GM21529 (cell line): ENCODE data around the gene DDA1.
"Not testable (repeated sequence)": the region's sequence is repeated elsewhere in the genome, so short reads cannot be mapped to it uniquely, and the experiment has no call there.

Experiments used
- ATAC-seq: cut with Tn5 transposase; IDR thresholded peaks from one replicate; pipeline ENCODE4 v1.9.1; 2021; ENCODE audit not compliant: unreplicated experiment

Gene DDA1

DNA sequence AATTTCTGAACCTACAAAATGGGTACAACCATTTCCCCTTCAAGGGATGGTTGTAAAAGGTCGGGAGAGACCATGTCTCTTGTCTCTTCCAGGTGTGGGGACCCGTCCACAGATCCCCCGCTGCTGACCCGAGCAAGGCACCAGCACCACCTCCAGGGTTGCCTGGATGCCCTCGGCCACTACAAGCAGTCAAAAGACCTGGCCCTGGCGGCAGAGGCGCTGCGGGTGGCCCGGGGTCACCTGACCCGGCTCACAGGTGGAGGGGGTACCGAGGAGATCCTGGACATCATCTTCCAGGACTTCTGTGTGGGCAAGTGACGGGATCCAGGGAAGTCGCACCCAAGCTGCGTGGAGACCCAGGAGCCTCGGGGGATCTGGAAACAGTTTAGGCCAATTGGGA, 32.0 kb downstream of the DDA1 start:
- ATAC-seq, result no peak

DNA sequence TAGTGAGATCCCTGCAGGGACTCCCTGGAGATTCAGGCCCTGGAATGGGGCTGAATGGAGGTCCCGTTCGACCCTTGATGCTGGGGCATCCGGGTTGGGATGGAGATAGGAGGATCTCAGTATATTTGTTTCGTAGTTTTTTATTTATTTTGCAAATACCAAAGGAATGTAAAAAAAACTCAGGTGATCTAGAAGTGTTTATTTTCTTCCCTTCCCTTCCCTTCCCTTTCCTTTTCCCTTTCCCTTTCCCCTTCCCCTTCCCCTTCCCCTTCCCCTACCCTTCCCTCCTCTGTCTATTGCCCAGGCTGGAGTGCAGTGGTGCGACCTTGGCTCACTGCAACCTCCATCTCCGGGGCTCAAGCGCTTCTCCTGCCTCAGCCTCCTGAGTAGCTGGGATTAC, 32.5 kb downstream of the DDA1 start:
- no peak for ATAC-seq

DNA sequence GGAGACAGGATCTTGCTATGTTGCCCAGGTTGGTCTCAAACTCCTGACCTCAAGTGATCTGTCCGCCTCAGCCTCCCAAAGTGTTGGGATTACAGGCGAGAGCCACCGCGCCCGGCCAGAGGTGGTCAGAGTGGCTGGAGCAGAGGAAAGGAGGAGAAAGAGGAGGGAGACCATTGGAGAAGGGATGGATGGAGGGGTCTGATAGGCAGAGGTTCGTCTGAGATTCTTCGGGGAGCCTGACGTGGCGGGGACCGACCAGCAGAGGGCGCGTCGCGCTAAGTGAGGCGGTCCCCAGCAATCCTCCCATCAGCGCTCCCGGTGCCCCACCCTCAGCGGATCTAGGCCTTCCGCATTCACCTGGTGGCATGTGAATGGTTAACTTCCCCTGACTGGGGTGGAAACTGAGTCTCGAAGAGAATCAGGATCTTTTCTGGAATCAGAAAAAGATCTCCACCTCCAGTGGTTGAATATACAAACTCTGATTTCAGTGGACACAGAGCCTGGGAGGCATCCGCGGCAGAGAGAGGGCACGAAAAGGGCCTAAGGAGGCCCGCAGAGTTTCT, 36.8 kb downstream of the DDA1 start:
- ATAC-seq, result no peak

DNA sequence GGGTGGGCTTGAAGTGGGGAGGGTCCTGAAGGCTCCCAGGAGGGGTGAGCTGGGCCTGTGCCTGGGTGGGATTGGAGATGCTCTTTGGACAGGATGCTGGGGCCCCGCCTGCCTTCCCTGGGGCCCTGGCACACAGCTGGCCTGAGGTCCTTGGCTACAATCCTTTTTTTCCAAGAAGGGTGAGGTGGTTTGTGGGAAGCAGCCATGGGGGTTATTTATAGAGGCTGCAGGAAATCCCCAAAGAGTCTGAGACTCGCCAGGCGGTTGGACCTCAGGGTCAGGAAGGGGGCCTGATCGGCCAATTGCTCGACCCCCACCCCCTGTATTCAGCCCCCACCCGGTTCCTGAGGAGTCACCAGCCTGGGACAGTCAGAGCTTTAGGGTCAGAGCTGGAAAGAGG, 38.0 kb downstream of the DDA1 start:
- no peak for ATAC-seq

DNA sequence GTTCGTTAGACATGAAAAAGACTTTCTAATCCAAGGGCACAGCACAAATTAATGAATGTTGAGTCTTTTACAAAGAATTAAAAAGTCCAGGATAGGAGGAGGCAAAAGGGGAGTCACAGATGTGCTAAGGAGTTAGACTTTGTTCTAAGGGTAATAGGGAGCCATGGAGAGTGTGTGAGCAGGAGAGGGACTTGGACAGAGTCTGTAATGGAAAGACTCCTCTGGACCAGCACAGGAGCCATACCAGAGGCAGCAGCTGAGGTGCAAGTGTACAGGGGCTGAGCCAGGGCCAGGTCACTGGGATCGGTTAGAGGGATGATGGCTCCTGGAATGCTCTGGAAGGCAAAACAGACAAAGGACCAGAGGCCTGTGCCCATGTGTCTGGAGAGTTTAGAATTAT, 38.5 kb downstream of the DDA1 start:
- ATAC-seq, result no peak

DNA sequence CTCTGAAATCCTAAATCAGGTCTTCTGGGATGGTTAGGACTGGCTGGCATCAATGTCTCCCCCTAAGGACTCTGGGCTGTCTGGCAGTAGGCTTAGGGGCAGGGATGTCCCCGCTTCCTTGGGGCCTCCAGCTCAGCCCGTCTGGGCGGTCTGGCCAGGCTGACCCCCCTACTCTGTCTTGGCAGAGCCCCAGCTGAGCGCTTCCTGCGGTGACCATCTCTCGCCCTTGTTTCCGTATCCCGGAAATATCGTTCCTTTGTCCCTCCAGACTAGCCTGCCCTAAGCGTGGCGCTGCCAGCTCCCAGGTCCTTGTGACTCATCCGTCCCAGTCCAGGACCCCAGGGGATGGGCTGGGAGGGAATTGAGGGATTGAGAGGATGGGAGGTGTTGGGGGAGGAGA, 39.3 kb downstream of the DDA1 start:
- ATAC-seq, result no peak

DNA sequence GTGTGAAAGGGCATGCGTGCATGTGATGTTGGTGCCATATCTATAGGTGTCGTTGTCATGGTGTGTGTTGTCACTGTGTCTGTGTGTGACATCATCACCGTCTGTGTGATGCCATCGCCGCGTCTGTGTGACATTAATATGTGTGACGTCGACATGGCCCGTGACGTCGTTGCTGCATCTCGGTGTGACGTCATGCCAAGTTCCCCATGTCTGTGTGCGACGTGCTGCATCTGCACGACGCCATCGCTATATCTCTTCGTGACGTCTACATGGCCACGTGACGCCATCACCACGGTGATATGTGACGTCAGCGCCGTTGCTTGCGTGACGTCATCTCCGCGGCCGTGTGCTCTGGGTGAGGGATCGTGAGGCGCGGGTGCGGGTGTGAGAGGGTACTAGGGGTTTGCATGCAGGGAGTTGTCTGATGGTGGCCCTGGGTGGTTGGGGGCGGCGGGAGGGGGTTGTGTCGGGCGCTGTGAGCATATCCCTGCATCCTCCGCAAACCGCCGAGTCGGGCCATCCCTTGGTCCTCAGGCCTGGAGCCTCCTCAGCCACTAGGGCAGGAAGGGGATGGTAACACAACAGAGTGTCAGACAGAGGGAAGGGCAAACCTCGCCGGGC, 42.6 kb downstream of the DDA1 start:
- ATAC-seq, result no peak

DNA sequence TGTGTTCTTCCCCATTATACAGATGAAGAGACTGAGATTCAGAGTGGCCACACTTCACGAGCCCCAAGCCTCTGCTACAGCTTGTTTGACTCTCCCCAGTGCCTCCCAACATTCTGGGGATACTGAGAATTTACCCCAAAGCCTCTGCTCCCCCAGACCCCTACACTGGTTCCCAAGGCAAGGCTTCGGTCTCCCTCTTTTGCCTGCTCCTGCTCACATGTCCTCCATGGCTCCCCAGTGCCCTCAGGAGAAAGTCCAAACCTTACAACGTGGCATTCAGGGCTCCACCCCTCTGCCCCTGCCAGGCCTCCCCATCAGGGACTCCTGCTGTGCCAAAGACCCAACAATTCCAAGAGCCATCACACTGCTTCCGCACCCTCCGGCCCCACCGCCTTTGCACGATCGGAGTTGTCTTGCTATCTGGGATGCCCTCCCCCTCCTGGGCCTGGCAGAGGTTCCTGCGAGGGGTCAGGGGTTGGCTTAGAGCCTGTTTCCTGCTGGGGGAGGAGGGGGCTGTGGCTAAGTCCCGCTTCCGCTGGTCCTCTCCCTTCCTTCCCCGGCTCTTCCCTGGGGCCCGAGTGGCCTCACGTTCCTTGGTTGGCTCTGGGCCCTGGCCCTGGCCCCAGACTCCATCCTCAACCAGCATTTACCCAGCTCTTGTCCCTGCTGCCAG, 43.4 kb downstream of the DDA1 start:
- no peak for ATAC-seq

DNA sequence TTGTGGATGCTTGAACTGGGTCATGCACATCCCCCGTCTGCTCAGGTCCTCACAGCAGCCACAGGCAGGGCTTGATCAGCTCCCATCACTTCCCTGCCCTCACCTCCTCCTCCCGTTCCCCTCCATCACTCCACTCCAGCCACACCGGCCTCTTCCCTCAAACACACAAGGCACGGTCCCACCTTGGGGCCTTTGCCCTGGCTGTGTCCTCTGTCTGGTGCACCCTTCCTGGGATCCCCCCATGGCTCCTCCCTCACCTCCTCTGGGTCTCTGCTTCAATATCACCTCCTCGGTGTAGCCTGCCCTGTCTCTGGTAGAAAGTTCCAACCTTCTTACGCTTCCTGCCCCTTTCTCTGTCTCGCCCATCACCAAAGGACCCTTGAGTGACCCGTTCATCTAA, 44.0 kb downstream of the DDA1 start:
- no peak for ATAC-seq

DNA sequence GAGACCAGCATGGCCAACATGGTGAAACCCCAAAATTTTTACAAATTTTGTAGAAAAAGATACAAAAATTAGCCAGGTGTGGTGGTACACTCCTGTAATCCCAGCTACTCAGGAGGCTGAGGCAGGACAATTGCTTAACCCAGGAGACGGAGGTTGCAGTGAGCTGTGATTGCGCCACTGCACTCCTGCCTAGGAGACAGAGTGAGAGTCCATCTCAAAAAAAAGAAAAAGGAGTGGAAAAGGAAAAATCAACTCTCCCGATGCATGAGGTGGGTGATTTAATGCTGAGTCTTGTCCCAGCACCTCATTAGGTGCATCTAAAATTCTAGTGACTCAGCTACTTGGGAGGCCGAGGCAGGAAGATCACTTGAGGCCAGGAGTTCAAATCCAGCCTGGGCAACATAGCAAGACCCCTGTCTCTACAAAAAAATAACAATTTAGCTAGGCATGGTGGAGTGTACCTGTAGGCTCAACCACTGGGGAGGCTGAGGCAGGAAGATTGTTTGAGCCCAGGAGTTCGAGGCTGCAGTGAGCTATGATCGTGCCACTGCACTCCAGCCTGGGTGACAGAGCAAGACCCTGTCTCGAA, 47.8 kb downstream of the DDA1 start:
- no peak for ATAC-seq

DNA sequence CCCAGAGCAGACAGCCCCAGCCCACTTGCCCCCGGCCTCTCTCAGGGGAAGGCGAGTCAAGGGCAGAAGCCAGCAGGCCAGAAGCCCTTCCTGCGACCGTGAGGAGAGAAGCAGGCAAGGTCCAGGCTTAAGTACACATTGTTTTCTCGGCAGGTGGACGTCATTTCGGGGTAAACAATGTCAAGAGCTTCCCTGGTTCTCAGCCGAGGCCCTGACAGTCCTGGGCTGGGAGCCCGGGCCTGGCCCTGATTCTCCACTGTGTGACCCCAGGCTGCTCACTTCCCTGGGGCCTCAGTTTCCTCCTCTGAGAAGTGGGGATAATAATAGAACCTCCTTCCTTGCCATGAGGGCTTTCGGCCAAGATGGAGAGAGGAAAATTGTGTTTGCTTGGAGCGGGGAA, 48.4 kb downstream of the DDA1 start:
- no peak for ATAC-seq

DNA sequence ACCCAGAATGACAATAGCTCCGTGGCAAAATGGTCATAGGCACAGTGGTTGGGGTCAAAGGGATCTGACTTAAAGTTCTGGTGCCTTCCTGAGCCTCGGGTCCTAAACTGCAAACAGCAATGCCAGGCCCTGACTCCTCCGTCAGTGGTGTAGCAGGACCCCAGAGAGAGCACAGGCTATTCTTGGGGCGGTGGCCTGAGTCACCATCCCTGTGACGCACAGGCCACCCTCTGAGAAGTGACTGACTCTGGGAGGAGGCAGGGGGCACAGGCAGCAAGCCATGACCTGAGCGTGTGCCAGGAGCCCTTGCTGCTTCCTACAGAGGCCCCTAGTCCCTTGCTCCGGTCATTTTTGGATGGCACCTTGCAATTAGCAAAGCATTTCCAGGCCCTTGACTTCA, 49.0 kb downstream of the DDA1 start:
- ATAC-seq, result no peak

DNA sequence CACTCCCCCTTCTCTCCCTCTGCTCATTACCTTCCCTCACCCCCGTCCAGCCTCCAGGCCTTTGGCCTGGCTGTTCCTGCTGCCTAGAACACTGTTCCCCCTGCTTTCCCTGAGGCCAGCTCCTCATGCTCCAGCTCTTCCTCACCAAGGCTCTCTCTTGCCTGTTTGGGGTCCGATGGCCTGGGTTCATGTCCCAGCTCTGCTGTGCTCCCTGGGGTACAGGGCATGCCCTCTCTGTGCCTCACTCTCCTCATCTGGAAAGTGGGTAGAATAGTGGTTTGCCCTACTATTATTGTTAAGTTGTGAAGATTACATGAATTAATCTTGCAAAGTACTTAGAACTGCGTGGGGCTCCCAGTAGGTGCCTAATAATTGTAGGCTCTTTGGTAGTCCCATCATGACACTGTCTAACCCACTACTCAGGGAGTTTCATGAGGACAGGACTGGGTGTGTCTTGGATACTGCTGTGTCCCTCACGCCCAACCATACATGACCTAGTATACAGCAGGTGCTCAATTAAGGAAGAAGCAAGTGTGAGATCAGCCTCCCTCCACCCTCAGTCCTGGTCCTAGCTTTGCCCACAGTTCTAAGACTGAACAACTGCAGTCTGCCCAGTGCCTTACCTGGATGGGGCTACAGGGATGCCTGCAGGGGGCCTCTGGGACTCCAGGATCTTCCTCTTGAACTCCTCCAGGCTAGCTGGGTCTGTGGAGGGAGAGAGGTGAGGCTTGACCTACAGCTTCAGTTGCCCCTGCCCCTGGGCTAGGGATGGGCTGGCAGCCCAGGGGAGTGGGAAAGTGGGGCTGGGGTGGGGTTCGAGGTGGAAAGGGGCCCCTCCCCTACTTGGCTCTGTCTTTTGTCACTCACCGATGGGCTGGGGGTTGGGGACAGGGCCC, 50.8 kb downstream of the DDA1 start:
- no peak for ATAC-seq

DNA sequence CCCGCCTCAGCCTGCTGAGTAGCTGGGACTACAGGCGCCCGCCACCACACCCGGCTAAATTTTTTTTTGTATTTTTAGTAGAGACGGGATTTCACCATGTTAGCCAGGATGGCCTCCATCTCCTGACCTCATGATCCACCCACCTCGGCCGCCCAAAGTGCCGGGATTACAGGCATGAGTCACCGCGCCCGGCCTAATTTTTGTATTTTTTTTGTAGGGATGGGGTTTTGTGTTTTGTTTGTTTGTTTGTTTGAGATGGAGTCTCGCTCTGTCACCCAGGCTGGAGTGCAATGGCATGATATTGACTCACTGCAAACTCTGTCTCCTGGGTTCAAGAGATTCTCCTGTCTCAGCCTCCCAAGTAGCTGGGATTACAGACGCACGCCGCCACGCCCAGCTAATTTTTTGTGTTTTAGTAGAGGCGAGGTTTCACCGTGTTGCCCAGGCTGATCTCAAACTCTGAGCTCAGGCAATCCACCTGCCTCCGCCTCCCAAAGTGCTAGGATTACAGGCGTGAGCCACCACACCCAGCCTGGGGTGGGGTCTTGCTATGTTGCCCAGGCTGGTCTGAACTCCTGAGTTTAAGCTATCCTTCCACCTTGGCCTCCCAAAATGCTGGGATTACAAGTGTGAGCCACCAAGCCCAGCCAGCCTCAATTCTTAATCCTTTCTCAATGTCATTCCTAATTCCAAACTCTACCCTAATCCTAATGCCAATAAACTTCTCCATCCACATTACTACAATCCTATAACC, 54.7 kb downstream of the DDA1 start:
- not testable (repeated sequence) for ATAC-seq

DNA sequence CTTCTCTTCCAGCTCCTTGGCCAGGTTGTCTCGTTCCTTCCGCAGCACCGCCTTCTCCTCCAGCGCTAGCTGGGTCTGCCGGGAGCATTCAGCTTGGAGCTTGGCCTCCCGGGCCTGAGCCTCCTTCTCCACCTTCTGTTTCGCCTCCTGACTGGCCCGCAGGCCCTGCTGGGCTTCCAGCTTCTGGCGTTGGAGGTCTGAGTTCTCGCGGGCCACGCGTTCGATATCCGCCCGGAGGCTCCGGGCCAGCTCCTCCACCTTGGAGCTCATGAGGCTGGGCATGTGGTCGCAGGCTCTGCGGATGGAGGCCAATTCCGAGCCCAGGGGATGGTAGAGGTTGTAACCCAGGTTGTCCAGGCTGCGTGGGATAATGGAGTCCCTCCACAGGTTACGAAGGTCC, 56.0 kb downstream of the DDA1 start:
- ATAC-seq, result no peak

DNA sequence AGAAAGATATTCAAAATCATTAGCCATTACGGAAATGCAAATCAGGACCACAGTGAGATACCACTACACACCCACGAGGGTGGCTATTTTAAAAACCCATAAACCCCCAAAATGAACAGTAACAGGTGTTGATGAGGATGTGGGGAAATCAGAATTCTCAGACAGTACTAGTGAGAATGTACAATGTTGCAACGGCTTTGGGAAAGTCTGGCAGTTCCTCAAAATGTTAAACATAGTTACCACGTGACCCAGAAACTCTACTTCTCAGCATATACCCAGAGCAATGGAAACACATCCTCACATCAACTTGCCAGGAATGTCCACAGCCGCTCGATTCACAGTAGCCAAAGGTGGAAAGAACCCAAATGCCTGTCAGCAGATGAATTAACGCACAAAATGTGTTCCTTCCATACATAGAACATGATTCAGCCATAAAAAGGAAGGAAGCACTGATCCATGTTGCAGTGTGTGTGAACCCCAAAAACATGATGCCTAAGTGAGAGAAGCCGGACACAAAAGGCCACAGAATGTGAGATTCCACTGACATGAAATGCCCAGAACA, 60.7 kb downstream of the DDA1 start:
- peak; percentile 83 for ATAC-seq
